ENCODE data around the gene GMFB. TPM values are rescaled to one million over a fixed set of nuclear protein-coding genes. Genes with fewer than 3 reads are reported as not detected.

The GMFB gene
- total RNA-seq, 1 experiment from 2014 or later, result 53.8 TPM

GRCh38 chr14:54512393-54512792 is 23.6 kb upstream of the GMFB start:
- CTCF ChIA-PET, result no interaction called here
- no peak overlapping the region for H3K4me2 ChIP-seq (ENCODE audit: low read length)
- no peak for TF ChIP-seq EZH2 (IDR thresholded peaks at IDR 0.05)
- no peak for TF ChIP-seq ELF1 (IDR thresholded peaks at IDR 0.05; ENCODE audit: borderline replicate concordance, low read depth)
- no peak for TF ChIP-seq FOSL1 (IDR thresholded peaks at IDR 0.05; ENCODE audit: low read depth)
- TF ChIP-seq ZNF274 (IDR thresholded peaks at IDR 0.05; ENCODE audit: low read depth, low read length), result no peak
- no peak for TF ChIP-seq SP1 (IDR thresholded peaks at IDR 0.05; ENCODE audit: low read depth)
- TF ChIP-seq CBX3 (IDR thresholded peaks at IDR 0.05; ENCODE audit: low read depth), result no peak
- TF ChIP-seq CEBPB (IDR thresholded peaks at IDR 0.05; ENCODE audit: low read depth), result no peak
- TF ChIP-seq JUND (IDR thresholded peaks at IDR 0.05), result no peak
- TF ChIP-seq CTCF (IDR thresholded peaks at IDR 0.05 in 2 of 3, conservative IDR thresholded peaks at IDR 0.05 in 1 of 3; ENCODE audit: borderline replicate concordance in 1 of 3, insufficient read depth in 1 of 3, low read depth in 2 of 3, low read length in 2 of 3), result no peak
- no peak for TF ChIP-seq YY1 (IDR thresholded peaks at IDR 0.05; ENCODE audit: extremely low read depth, insufficient replicate concordance, low read depth, low read length)
- no peak for TF ChIP-seq ATF3 (IDR thresholded peaks at IDR 0.05)
- TF ChIP-seq RAD21 (IDR thresholded peaks at IDR 0.05; ENCODE audit: low read depth), result no peak
- no peak for TF ChIP-seq EGR1 (IDR thresholded peaks at IDR 0.05; ENCODE audit: low read depth)
- TF ChIP-seq EZH2phosphoT487 (IDR thresholded peaks at IDR 0.05; ENCODE audit: borderline replicate concordance), result no peak
- TF ChIP-seq MAX (IDR thresholded peaks at IDR 0.05), result no peak
- TF ChIP-seq POLR2A (IDR thresholded peaks at IDR 0.05; ENCODE audit: borderline replicate concordance, extremely low read depth, insufficient read depth, insufficient read length), result no peak
- no peak overlapping the region for H3K4me3 ChIP-seq (replicated peaks in 1 of 2; ENCODE audit: low read depth in 1 of 2, low read length in 2 of 2)
- no peak overlapping the region for H3K27ac ChIP-seq (ENCODE audit: low read depth, low read length)
- H3K9ac ChIP-seq (ENCODE audit: low read length), result no peak overlapping the region
- H3K4me1 ChIP-seq (ENCODE audit: control insufficient read depth in 1 of 2, insufficient read depth in 2 of 2, low read length in 2 of 2), result peaks cover 5 to 18% of the 10 kb centered on the region in 2 experiments; a peak in 3 of 4 replicates
- no peaks in the 10 kb centered on the region for H3K9me2 ChIP-seq (ENCODE audit: insufficient read depth)
- H3K36me3 ChIP-seq (ENCODE audit: control insufficient read depth in 1 of 2, insufficient read depth in 2 of 2, low read length in 2 of 2), result 0 out of 4 replicates have a peak, but pooled peaks cover 0 to 3% of the 10 kb centered on the region in 2 experiments
- ATAC-seq (no peak), DNase-seq (ENCODE audit: low read depth, low spot score) (no peak)
- peaks cover 4 to 5% of the 10 kb centered on the region in 2 experiments; a peak in 1 of 4 replicates for H3K9me3 ChIP-seq (ENCODE audit: control insufficient read depth in 1 of 2, insufficient read depth in 1 of 2, low read depth in 1 of 2, low read length in 2 of 2)
- H3K27me3 ChIP-seq (ENCODE audit: insufficient read depth, low read length), result no peaks in the 10 kb centered on the region
- peaks cover 15% of the 10 kb centered on the region for H3K79me2 ChIP-seq (ENCODE audit: insufficient read depth, low read length)
- RAD21 ChIA-PET (ENCODE audit: low non-redundant PET in 1 of 2, low total read pairs in 2 of 2, uncharacterized antibody in 2 of 2, unreplicated experiment in 2 of 2), result no interaction called here
- no peak overlapping the region for H2AFZ ChIP-seq (ENCODE audit: low read depth, low read length, poor library complexity, severe bottlenecking)
- POLR2A ChIA-PET, result no interaction called here
- BruUV-seq (replicated peaks), result no TSS peak
- intact Hi-C loops (cut with micrococcal nuclease), result no loop called here
- no peaks in the 10 kb centered on the region for H4K20me1 ChIP-seq (ENCODE audit: insufficient read depth)
